Measurements from ENCODE around the gene TRIAP1.
A peak's percentile ranks its signal among the peaks of the same experiment; 100 is the strongest.
"Not testable (repeated sequence)": the region's sequence is repeated elsewhere in the genome, so short reads cannot be mapped to it uniquely, and the experiment has no call there.

Gene TRIAP1

GRCh38 chr12:120468325-120468820, 22.2 kb upstream of the TRIAP1 start:
- peak; percentile 17 for DNase-seq

GRCh38 chr12:120467439-120467838, 21.3 kb upstream of the TRIAP1 start:
- no peak for DNase-seq

GRCh38 chr12:120466560-120467315, 20.6 kb upstream of the TRIAP1 start:
- peak; percentile 41 for DNase-seq

DNA sequence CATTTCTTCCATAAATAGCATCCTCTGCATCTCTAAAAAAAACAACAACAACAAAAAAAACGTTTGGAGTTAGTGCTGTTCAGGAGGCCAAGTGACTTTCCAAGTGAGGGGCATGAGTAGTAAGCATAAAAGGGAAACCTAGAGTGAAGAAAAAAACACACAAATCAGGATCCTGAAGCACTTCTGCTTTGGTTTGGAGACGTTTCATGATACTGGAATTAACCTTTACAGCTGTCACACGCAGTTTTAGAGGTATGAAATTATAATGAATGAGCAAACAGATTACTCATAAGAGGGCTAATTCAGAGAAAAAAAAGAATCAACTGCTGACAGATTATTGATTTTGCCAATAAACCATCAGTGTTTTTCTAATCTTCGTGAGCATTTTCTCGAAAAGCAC, 19.6 kb upstream of the TRIAP1 start:
- no peak for DNase-seq

- no peak for DNase-seq
These were observed 17.5 kb upstream of the TRIAP1 start for GRCh38 chr12:120463712-120464111.

GRCh38 chr12:120462099-120462640, 16.0 kb upstream of the TRIAP1 start:
- no peak for DNase-seq

DNA sequence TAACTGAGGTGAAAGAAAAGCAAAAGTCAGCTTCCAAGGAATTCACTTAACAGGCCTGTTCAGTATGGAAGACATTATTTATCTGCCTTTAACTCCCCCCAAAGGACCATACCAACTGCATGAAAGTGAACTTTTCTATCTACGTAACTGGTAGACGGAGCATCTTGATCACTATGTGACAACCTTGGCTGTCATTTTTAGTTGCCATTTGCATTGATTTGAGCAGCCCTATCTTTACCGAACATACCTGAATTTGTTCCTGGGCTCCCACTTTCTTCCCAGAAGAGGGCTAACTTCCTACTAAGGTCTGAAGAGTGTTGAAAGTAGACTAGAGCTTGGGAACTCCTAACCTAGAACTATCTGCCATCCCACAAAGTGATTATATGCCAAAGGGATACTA, 14.0 kb upstream of the TRIAP1 start:
- no peak for DNase-seq

DNA sequence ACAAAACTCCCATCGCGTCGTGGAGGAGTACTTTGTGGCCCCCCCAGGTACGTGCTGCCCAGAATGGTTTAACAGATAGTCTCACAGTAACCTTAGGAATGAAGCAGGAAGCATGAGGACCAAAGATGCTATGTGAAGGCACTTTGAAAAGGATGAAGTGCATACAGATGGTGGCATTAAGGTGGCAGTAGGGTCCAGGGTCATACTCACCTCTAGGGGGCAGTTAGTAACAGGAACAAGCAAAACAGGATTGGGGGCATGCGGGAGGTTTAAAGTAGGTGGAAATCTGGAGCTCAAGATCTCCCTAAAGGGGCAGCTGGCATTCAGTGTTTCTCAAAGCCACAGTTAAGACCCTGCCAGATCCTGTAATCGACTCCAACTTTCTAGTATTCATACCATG, 10.9 kb upstream of the TRIAP1 start:
- DNase-seq, result no peak

DNA sequence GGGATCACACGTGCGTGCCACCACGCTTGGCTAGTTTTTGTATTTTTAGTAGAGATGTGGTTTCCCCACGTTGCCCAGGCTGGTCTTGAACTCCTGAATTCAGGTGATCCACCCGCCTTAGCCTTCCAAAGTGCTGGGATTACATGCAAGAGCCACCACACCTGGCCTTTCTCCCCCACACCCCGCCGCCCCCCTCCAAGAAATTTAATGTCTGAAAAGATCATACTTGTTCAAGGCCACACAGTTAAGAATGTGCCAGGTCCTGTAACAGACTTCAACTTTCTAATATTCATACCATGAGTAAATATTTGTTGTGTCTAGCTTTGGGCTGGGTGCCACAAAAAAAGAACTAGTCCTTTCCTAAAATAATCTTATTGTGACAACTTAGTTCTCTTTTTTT, 9.1 kb upstream of the TRIAP1 start:
- DNase-seq, result no peak

DNA sequence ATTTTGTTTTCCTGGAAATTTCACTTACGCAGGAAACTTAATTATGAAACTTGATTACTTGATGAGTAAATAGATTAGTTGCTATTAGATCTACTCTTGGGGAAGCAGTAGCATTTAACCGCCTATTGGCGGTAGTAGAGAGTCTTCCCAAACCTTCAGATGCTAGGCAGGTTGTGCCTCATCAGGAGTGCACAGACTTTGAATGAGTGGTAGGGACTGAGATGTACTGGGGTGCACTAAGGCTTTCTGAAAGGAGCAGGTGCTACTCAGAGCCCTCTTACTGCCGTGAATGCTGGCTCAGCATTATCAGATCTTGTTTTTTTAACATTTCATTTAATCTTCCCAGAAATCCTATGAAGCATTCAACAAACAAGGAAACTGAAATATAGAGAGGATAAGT, 7.8 kb upstream of the TRIAP1 start:
- peak; percentile 15 for DNase-seq

DNA sequence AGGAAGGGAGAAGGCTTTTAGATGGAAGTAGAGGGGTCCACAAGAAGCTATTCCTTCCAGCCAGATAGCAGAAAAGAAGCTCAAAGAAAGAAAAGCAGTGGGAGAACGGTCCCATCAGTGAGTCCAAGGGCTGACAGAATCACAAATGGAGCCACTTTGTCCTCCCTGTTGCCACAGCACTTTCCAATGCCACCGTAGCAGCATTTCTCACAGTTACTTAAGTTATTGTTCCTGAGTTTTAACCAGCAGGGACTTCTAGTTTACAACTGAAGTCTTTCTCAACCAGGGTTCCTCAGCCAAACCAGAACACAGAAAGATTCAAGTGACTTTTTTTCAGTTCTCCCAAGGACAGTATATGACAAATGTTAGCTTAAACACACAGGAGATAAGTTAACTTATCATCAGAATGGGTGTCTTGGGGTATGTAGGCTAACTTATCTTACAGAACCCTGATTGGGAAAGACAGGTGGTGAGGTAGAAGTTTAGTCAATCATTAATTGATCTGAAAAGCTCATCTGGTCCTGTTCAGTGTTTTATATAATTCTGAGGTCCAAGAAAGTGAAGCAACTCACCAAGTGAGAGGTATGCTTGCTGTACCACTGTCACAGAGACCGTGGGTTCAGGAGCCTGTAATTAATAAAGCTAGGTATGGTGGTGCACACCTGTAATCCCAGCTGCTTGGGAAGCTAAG, 7.0 kb upstream of the TRIAP1 start:
- no peak for DNase-seq

DNA sequence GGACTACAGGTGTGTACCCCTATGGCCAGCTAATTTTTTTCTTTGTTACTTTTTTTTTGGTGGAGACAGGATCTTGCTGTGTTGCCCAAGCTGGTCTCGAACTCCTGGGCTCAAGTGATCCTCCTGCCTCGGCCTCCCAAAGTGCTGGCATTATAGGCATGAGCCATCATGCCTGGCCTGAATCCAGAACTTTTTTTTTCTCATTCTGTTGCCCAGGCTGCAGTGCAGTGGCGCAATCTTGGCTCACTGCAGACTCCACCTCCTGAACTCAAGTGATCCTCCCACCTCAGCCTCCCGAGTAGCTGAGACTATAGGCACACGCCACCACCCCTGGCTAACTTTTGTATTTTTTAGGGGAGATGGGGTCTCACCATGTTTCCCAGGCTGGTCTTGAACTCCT, 6.3 kb upstream of the TRIAP1 start:
- peak; percentile 22 for DNase-seq

DNA sequence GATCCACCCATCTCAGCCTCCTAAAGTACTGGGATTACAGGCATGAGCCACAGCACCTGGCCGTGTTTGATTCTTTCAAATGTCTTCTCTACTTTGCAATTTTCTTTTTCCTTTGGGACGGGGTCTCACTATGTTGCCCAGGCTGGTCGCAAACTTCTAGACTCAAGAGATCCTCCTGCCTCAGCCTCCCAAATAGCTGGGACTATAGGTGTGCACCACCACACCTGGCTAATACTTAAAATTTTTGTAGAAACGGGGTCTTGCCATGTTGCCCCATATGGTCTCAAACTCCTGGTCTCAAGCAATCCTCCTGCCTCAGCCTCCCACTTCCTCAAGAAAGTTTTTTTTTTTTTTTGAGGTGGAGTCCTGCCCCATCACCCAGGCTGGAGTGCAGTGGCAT, 1.8 kb upstream of the TRIAP1 start:
- DNase-seq, result no peak

DNA sequence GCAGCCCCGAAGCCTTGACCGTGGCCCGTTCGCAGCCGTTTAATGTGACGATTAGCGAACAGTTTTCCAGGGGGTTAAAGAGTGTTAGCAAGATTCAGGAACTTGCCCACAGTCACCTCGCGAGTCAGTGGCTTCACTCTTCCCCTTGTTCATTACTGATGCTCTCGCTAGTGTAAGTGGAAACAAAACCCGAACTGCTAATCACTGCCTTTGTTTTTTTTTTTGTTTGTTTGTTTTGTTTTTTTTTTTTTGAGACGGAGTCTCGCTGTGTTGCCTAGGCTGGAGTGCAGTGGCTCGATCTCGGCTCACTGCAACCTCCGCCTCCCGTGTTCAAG, 627 bp upstream of the TRIAP1 start:
- DNase-seq, result not testable (repeated sequence)

DNA sequence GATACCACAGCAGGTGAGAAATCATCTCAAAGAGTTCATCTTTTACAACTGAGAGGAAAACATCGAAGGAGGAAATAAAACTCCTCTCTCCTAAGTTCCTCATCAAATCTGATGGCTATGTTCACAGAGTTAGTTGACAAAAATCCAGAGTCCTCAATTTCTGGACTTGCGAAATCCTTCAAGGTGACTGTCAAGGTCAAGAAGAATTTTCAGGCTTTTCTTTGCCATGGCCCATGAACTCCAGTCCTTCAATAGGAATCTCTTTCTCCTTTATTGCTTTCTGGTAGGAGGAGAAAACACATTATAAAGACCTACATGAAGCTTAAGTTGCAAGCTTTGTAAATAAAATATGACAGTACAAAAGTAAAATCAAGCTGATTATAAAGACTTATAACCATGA, 1.5 kb downstream of the TRIAP1 start:
- DNase-seq, result no peak

GRCh38 chr12:120439646-120440247, 6.4 kb downstream of the TRIAP1 start:
- DNase-seq, result peak; percentile 60

DNA sequence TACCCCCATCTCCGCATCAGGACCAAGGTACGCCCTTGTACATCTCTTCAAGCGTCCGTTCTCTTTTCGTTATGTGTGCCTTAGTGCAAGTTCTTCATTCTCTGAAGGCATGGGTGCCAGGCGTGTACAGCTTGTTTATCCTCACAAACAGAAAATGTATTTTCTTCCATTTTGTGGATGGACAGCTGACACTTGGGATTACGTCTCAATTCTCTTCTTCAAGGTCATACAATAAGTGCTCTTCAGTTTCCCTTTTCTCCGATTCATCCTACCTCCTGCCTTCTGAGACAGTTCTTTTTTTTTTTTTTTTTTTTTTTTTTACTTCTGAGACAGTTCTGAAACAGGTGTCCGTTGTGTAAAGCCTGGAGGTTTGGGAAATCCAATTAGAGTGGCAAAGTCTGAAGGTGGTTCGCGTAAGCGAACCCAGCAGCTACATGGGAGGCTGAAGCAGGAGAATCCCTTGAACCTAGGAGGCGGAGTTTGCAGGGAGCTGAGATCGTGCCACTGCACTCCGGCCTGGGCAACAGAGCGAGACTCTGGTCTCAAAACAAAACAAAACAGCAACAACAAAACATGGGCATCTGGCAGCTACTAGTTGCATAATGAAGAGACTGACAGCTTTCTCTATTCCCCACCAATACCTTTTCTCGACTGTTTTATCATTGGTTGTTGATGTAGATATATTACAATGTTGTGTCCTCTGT, 7.5 kb downstream of the TRIAP1 start:
- no peak for DNase-seq

DNA sequence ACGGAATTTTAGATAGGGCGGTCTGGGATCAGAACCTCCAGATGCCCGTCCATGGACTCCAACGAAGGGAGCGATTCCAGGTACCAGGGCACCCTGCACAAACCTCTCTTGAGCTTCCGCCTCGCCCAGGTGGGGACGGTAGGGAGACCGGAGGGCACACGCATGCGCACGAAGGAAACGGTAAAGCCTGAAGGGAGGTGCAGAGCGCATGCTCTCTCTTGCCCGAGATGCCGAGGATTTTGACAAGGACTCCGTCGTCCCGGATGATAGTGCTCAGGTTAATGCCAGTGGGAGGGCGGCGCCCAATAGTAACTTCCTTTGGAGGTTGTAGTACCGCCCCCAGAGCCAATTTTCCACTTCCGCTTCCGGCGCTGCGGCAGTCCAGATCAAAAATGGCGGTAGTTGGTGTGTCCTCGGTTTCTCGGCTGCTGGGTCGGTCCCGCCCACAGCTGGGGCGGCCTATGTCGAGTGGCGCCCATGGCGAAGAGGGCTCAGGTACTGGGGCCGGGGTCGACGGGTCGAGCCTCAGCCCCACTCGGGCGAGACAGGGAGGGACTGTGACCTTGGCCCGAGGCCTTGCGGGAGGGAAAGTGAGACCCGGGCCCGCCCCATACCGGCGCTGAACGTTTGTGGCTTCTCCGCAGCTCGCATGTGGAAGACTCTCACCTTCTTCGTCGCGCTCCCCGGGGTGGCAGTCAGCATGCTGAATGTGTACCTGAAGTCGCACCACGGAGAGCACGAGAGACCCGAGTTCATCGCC, 8.3 kb downstream of the TRIAP1 start, which contains the start of gene COX6A1:
TSS of gene COX6A1 (plus strand) at position 379 of the 760 bp plus-strand sequence. CDS start at position 393, 14 bp downstream.
- DNase-seq, result peak; percentile 95

DNA sequence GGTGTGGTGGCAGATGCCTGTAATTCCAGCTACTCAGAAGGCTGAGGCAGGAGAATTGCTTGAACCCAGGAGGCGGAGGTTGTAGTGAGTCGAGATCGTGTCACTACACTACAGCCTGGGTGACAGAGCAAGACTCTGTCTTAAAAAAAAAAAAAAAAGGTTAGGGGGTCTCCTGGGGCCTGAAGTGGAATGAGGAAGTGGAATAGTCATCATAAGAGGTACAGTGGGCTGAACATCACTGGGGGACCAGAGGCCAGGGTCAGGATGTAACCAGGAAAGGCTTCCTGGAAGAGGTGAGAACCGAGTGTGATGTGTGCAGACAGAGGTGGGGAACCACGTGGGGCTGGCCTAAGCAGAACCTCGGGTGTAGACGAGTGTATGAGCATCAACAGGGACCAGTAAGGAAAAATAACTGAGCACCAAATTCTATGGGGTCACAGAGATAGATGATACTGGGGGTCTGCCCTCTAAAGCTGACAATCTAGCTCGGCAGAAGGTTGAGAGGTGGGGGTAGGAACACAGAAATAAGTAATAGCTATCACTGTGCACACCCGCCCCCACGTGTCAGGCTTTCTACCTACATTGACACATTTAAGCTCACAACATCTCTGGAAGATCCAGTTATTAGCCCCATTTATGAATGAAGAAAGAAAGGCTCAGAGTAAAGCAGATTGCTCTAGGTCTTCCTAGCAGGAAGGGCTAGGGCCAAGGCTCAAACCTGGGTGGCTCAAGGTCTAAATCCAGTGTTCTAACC, 13.2 kb downstream of the TRIAP1 start:
- no peak for DNase-seq

DNA sequence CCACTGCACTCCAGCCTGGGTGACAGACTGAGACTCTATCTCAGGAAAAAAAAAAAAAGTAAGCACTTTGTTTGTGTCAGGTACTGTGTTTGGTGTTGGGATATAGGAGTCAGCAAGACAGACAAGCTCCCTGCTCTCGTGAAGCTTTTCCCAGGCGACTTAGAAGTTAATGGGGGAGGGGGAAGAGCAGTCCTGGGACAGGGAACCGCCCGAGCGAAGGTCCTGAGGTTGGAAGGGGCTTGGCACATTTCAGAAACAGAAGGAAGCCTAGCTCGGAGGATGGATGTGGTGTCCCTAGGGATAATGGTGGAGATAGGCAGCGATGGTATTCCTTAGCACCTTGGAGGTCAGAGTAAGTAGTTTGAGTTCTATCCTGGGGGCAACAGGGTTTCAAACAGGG, 16.8 kb downstream of the TRIAP1 start:
- no peak for DNase-seq

DNA sequence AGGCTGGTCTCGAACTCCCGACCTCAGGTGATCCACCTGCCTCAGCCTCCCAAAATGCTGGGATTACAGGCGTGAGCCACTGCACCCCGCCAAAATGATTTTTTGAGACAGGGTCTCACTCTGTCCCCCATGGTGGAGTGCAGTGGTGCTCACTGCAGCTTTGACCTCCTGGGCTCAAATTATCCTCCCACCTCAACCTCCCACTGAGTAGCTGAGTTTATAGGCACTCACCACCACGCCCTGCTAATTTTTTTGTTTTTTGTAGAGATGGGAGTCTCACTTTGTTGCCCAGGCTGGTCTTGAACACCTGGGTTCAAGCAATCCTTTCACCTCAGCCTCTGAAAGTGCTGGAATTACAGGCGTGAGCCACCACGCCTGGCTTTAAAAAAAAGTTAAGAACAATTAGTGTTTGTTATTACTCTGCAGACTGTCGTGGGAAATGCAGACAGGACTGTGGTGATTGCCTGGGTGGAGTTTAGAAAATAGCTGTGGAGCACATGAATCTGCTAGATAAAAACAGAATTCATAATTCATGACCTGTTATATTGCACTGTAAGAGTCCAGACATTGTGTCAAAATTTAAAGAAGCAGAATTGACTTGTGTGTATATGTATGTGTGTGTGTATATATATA, 17.5 kb downstream of the TRIAP1 start:
- no peak for DNase-seq

All from fibroblast of skin of right quadriceps (primary cell).